Gastrocnemius medialis (tissue), 4 donors: ENCODE results near the gene SYT14. TPM values are rescaled to one million over a fixed set of nuclear protein-coding genes. Genes with fewer than 3 reads are reported as not detected.

Source experiments
- ATAC-seq, 2 donors: fragments of 150-250 bp; one replicate each; pipeline ENCODE4 v1.9.1; 2016
- DNase-seq, 2 donors: peaks; one replicate each; pipeline ENCODE4 v3.0.0-alpha.2; 2019
- H3K27ac ChIP-seq, 4 donors: fragments of 200-600 bp; sonication (generic); 1 replicate in 1 of 4; 2 replicates in 3 of 4; pipeline ENCODE4 v1.5.1; 2016 to 2018; ENCODE audit warnings: mild to moderate bottlenecking in 2 of 4, moderate library complexity in 1 of 4
- H3K27me3 ChIP-seq, 3 donors: fragments of 200-600 bp; sonication (generic) in 2 of 3; 1 replicate in 1 of 3; 2 replicates in 2 of 3; pipeline versions ENCODE4 v1.5.1 to v1.6.0; 2016 to 2019; ENCODE audit warnings: mild to moderate bottlenecking in 1 of 3, moderate library complexity in 1 of 3
- H3K36me3 ChIP-seq, 2 donors: fragments of 200-600 bp; sonication (generic) in 1 of 2; one replicate each; pipeline ENCODE4 v1.5.1; 2017 to 2018
- H3K4me1 ChIP-seq, 2 donors: fragments of 200-600 bp; sonication (generic) in 1 of 2; one replicate each; pipeline ENCODE4 v1.5.1; 2016 to 2017; ENCODE audit warnings: mild to moderate bottlenecking in 2 of 2
- H3K4me3 ChIP-seq, 4 donors: fragments of 200-600 bp; sonication (generic) in 3 of 4; 1 replicate in 1 of 4; 2 replicates in 3 of 4; pipeline ENCODE4 v1.5.1; 2016 to 2019; ENCODE audit warnings: mild to moderate bottlenecking in 2 of 4
- H3K9me3 ChIP-seq, 3 donors: fragments of 200-600 bp; sonication (generic) in 2 of 3; 1 replicate in 1 of 3; 2 replicates in 2 of 3; pipeline ENCODE4 v1.5.1; 2016 to 2019
- CTCF ChIP-seq, 5 experiments: fragments of 450-650 bp in 3 of 5; fragments of 200-600 bp in 2 of 5; sonication (generic) in 2 of 5; IDR thresholded peaks in 4 of 5; conservative IDR thresholded peaks in 1 of 5; 1 replicate in 4 of 5; 2 replicates in 1 of 5; pipeline ENCODE4 v1.5.1; 2016 to 2019; ENCODE audit warnings: antibody characterized with exemption in 5 of 5, mild to moderate bottlenecking in 3 of 5, moderate library complexity in 3 of 5
- POLR2A ChIP-seq, 2 donors: fragments of 450-650 bp; IDR thresholded peaks; one replicate each; pipeline ENCODE4 v1.6.1; 2017; ENCODE audit warnings: antibody characterized with exemption in 2 of 2, mild to moderate bottlenecking in 2 of 2, moderate library complexity in 2 of 2
- in situ Hi-C, 4 donors: fragments of 200-750 bp; cut with MboI; loops; one replicate each; pipeline versions ENCODE4 v1.15.0 to v1.8.0; 2017; ENCODE audit warnings: low sequenced_read_pairs in 4 of 4
- intact Hi-C: fragments of 100-400 bp; cut with DNase I; formaldehyde crosslinking; loops from one replicate; pipeline ENCODE4 v1.15.1; 2023; ENCODE audit warnings: low total_unique reads
- total RNA-seq, 4 donors: library from RNA; depleted of rRNA; stranded (reverse); fragments of >200 nt; gene quantifications; one replicate each; pipeline versions ENCODE4 v1.1.0 to v1.2.3, GENCODE V29; 2016

SYT14 gene
- total RNA-seq, 4 donors from 2014 or later, result 0.05 to 1.1 (median 0.11) TPM; not detected in 1

- Histone ChIP-seq H3K4me3 (no peak overlapping the region), H3K36me3 (no peaks in the 10 kb centered on the region), H3K9me3 (no peaks in the 10 kb centered on the region), H3K27me3 (no peaks in the 10 kb centered on the region), H3K4me1 (no peaks in the 10 kb centered on the region), H3K27ac (no peak overlapping the region)
- intact Hi-C loops, result no loop called here
- TF ChIP-seq POLR2A (IDR thresholded peaks at IDR 0.05) (no peak), CTCF (IDR thresholded peaks at IDR 0.05 in 4 of 5, conservative IDR thresholded peaks at IDR 0.05 in 1 of 5) (no peak)
- DNase-seq (no peak), ATAC-seq (no peak)
- in situ Hi-C loops, result no loop called here
Observed at GRCh38 chr1:210053126-210053525, 115.1 kb downstream of the SYT14 start.

GRCh38 chr1:210057593-210057992 is 119.6 kb downstream of the SYT14 start:
- Histone ChIP-seq H3K27ac (no peak overlapping the region), H3K4me3 (no peak overlapping the region), H3K27me3 (no peaks in the 10 kb centered on the region), H3K4me1 (no peaks in the 10 kb centered on the region), H3K36me3 (no peaks in the 10 kb centered on the region), H3K9me3 (no peaks in the 10 kb centered on the region)
- DNase-seq, result no peak
- intact Hi-C loops, result no loop called here
- in situ Hi-C loops, result no loop called here
- ATAC-seq, result no peak
- TF ChIP-seq CTCF (IDR thresholded peaks at IDR 0.05 in 4 of 5, conservative IDR thresholded peaks at IDR 0.05 in 1 of 5), result no peak
- TF ChIP-seq POLR2A (IDR thresholded peaks at IDR 0.05), result no peak

GRCh38 chr1:210061992-210062391 is 124.0 kb downstream of the SYT14 start:
- Histone ChIP-seq H3K4me3 (no peak overlapping the region), H3K9me3 (no peaks in the 10 kb centered on the region), H3K4me1 (no peaks in the 10 kb centered on the region), H3K27ac (no peak overlapping the region), H3K36me3 (no peaks in the 10 kb centered on the region), H3K27me3 (no peaks in the 10 kb centered on the region)
- in situ Hi-C loops (no loop called here), intact Hi-C loops (no loop called here)
- ATAC-seq (no peak), DNase-seq (no peak)
- no peak for TF ChIP-seq CTCF (IDR thresholded peaks at IDR 0.05 in 4 of 5, conservative IDR thresholded peaks at IDR 0.05 in 1 of 5)

- intact Hi-C loops (no loop called here), in situ Hi-C loops (no loop called here)
- ATAC-seq (no peak), DNase-seq (no peak)
- no peak overlapping the region for H3K27ac ChIP-seq
- TF ChIP-seq POLR2A (IDR thresholded peaks at IDR 0.05) (no peak), CTCF (IDR thresholded peaks at IDR 0.05 in 4 of 5, conservative IDR thresholded peaks at IDR 0.05 in 1 of 5) (no peak)
- H3K36me3 ChIP-seq, result no peaks in the 10 kb centered on the region
- H3K9me3 ChIP-seq, result no peaks in the 10 kb centered on the region
- H3K4me3 ChIP-seq, result no peak overlapping the region
- H3K4me1 ChIP-seq, result no peaks in the 10 kb centered on the region
- H3K27me3 ChIP-seq, result no peaks in the 10 kb centered on the region
Observed at GRCh38 chr1:210070531-210070930, 132.5 kb downstream of the SYT14 start.

- Histone ChIP-seq H3K9me3 (no peaks in the 10 kb centered on the region), H3K4me3 (no peak overlapping the region), H3K36me3 (no peaks in the 10 kb centered on the region), H3K27me3 (no peaks in the 10 kb centered on the region), H3K4me1 (no peaks in the 10 kb centered on the region), H3K27ac (no peak overlapping the region)
- ATAC-seq, result no peak
- TF ChIP-seq CTCF (IDR thresholded peaks at IDR 0.05 in 4 of 5, conservative IDR thresholded peaks at IDR 0.05 in 1 of 5), result no peak
- no peak for TF ChIP-seq POLR2A (IDR thresholded peaks at IDR 0.05)
- intact Hi-C loops (no loop called here), in situ Hi-C loops (no loop called here)
- no peak for DNase-seq
Observed at GRCh38 chr1:210072129-210072528, 134.1 kb downstream of the SYT14 start.
